ENCODE data around the gene MATN1.

The MATN1 gene

GRCh38 chr1:30728832-30729638 is 5.7 kb upstream of the MATN1 start:
- in situ Hi-C loops (cut with HindIII; ENCODE audit: low sequenced_read_pairs): no loop called here
- no peak for TF ChIP-seq CTCF (IDR thresholded peaks at IDR 0.05; ENCODE audit: low read depth, low read length, missing control alignments)
- DNase-seq (ENCODE audit: low read depth): no peak
- no peak overlapping the region for H3K4me3 ChIP-seq (ENCODE audit: low read depth, low read length)

- no peak overlapping the region for H3K4me3 ChIP-seq (ENCODE audit: low read depth, low read length)
- TF ChIP-seq CTCF (IDR thresholded peaks at IDR 0.05; ENCODE audit: low read depth, low read length, missing control alignments): no peak
- in situ Hi-C loops (cut with HindIII; ENCODE audit: low sequenced_read_pairs): no loop called here
- DNase-seq (ENCODE audit: low read depth): no peak
Observed at GRCh38 chr1:30728340-30728739, 5.0 kb upstream of the MATN1 start.

GRCh38 chr1:30727824-30728223 is 4.4 kb upstream of the MATN1 start:
- in situ Hi-C loops (cut with HindIII; ENCODE audit: low sequenced_read_pairs): no loop called here
- no peak for TF ChIP-seq CTCF (IDR thresholded peaks at IDR 0.05; ENCODE audit: low read depth, low read length, missing control alignments)
- no peak overlapping the region for H3K4me3 ChIP-seq (ENCODE audit: low read depth, low read length)
- DNase-seq (ENCODE audit: low read depth): peak; percentile 18

GRCh38 chr1:30726773-30727684 is 3.6 kb upstream of the MATN1 start:
- DNase-seq (ENCODE audit: low read depth): no peak
- no peak overlapping the region for H3K4me3 ChIP-seq (ENCODE audit: low read depth, low read length)
- in situ Hi-C loops (cut with HindIII; ENCODE audit: low sequenced_read_pairs): no loop called here
- no peak for TF ChIP-seq CTCF (IDR thresholded peaks at IDR 0.05; ENCODE audit: low read depth, low read length, missing control alignments)

- TF ChIP-seq CTCF (IDR thresholded peaks at IDR 0.05; ENCODE audit: low read depth, low read length, missing control alignments): no peak
- in situ Hi-C loops (cut with HindIII; ENCODE audit: low sequenced_read_pairs): no loop called here
- no peak for DNase-seq (ENCODE audit: low read depth)
- no peak overlapping the region for H3K4me3 ChIP-seq (ENCODE audit: low read depth, low read length)
Observed at GRCh38 chr1:30726236-30726635, 2.9 kb upstream of the MATN1 start.

- DNase-seq (ENCODE audit: low read depth): no peak
- in situ Hi-C loops (cut with HindIII; ENCODE audit: low sequenced_read_pairs): no loop called here
- TF ChIP-seq CTCF (IDR thresholded peaks at IDR 0.05; ENCODE audit: low read depth, low read length, missing control alignments): no peak
- no peak overlapping the region for H3K4me3 ChIP-seq (ENCODE audit: low read depth, low read length)
Observed at GRCh38 chr1:30725450-30726095, 2.2 kb upstream of the MATN1 start.

Data from astrocyte of the cerebellum (primary cell).